Activated T-cell treated with anti-CD3 and anti-CD28 coated beads, Interleukin-2, amount 50 U/mL, for 24 hours (primary cell): ENCODE measurements around the gene CCT8L2.
"Not testable (repeated sequence)": the region's sequence is repeated elsewhere in the genome, so short reads cannot be mapped to it uniquely, and the experiment has no call there.

Experiments used
- DNase-seq: peaks from one replicate; pipeline ENCODE4 v3.0.0-alpha.2; 2020
- H3K27ac Mint-ChIP-seq: 2 replicates; pipeline ENCODE4 v1.8.0; 2020; ENCODE audit warnings: mild to moderate bottlenecking, mixed read lengths
- H3K27me3 Mint-ChIP-seq: 2 replicates; pipeline ENCODE4 v1.8.0; 2020; ENCODE audit warnings: mixed read lengths
- H3K36me3 Mint-ChIP-seq: 2 replicates; pipeline ENCODE4 v1.8.0; 2020; ENCODE audit warnings: low read depth, mixed read lengths
- H3K4me1 Mint-ChIP-seq: 2 replicates; pipeline ENCODE4 v1.8.0; 2020; ENCODE audit warnings: low read depth, mixed read lengths
- H3K4me3 Mint-ChIP-seq: 2 replicates; pipeline ENCODE4 v1.8.0; 2020; ENCODE audit warnings: mild to moderate bottlenecking, moderate library complexity, mixed read lengths
- H3K9me3 Mint-ChIP-seq: 2 replicates; pipeline ENCODE4 v1.8.0; 2020; ENCODE audit warnings: mixed read lengths

Gene CCT8L2

DNA sequence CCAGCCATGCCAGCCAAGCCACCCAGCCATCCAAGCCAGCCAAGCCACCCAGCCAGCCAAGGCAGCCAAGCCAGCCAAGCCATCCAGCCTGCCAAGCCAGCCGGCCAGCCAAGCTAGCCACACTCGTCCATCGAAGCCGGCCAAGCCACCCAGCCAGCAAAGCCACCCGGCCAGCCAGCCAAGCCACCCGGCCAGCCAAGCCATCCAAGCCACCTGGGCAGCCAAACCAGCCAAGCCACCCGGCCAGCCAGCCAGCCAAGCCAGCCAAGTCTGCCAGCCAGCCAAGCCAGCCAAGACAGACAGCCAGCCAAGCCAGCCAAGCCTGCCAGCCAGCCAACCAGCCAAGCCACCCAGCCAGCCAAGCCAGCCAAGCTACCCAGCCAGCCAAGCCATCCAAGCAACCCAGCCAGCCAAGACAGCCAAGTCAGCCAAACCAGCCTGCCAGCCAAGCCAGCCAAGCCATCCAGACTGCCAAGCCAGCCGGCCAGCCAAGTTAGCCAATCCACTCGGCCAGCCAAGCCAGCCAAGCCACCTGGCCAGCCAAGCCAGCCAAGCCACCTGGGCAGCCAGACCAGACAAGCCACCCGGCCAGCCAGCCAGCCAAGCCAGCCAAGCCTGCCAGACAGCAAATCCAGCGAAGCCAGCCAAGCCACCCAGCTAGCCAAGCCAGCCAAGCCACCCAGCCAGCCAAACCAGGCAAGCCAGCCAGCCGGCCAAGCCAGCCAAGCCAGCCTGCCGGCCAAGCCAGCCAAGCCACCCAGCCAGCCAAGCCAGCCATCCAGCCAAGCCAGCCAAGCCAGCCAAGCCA is 24.8 kb downstream of the CCT8L2 start:
- not testable (repeated sequence) for H3K36me3 Mint-ChIP-seq, H3K27me3 Mint-ChIP-seq, H3K27ac Mint-ChIP-seq, H3K4me3 Mint-ChIP-seq, H3K4me1 Mint-ChIP-seq, H3K9me3 Mint-ChIP-seq, DNase-seq

DNA sequence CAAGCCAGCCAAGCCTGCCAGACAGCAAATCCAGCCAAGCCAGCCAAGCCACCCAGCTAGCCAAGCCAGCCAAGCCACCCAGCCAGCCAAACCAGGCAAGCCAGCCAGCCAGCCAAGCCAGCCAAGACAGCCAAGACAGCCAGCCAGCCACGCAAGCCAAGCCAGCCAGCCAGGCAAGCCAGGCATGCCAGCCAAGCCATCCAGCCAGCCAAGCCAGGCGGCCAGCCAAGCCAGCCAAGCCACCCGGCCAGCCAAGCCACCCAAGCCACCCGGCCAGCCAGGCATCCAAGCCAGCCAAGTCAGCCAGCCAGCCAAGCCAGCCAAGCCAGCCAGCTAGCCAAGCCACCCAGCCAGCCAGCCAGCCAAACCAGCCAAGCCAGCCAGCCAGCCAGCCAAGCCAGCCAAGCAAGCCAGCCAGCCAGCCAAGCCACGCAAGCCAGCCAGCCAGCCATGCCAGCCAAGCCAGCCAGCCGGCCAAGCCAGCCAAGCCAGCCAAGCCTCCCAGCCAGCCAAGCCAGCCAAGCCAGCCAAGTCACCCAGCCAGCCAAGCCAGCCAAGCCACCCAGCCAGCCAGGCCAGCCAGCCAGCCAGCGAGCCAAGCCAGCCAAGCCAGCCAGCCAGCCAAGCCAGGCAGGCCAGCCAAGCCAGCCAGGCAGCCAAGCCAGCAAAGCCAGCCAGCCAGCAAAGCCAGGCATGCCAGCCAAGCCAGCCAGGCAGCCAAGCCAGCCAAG is 26.0 kb downstream of the CCT8L2 start:
- not testable (repeated sequence) for H3K27me3 Mint-ChIP-seq, H3K36me3 Mint-ChIP-seq, DNase-seq, H3K9me3 Mint-ChIP-seq, H3K4me3 Mint-ChIP-seq, H3K27ac Mint-ChIP-seq, H3K4me1 Mint-ChIP-seq

DNA sequence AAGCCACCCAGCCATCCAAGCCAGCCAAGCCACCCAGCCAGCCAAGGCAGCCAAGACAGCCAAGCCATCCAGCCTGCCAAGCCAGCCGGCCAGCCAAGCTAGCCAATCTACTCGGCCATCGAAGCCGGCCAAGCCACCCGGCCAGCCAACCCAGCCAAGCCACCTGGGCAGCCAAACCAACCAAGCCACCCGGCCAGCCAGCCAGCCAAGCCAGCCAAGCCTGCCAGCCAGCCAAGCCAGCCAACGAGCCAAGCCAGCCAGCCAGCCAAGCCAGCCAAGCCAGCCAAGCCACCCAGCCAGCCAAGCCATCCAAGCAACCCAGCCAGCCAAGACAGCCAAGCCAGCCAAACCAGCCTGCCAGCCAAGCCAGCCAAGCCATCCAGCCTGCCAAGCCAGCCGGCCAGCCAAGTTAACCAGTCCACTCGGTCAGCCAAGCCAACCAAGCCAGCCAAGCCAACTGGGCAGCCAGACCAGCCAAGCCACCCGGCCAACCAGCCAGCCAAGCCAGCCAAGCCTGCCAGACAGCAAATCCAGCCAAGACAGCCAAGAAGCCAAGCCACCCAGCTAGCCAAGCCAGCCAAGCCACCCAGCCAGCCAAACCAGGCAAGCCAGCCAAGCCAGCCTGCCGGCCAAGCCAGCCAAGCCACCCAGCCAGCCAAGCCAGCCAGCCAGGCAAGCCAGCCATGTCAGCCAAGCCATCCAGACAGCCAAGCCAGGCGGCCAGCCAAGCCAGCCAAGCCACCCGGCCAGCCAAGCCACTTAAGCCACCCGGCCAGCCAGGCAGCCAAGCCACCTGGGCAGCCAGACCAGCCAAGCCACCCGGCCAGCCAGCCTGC is 26.8 kb downstream of the CCT8L2 start:
- not testable (repeated sequence) for H3K27me3 Mint-ChIP-seq, H3K27ac Mint-ChIP-seq, H3K36me3 Mint-ChIP-seq, H3K4me3 Mint-ChIP-seq, H3K9me3 Mint-ChIP-seq, DNase-seq, H3K4me1 Mint-ChIP-seq

DNA sequence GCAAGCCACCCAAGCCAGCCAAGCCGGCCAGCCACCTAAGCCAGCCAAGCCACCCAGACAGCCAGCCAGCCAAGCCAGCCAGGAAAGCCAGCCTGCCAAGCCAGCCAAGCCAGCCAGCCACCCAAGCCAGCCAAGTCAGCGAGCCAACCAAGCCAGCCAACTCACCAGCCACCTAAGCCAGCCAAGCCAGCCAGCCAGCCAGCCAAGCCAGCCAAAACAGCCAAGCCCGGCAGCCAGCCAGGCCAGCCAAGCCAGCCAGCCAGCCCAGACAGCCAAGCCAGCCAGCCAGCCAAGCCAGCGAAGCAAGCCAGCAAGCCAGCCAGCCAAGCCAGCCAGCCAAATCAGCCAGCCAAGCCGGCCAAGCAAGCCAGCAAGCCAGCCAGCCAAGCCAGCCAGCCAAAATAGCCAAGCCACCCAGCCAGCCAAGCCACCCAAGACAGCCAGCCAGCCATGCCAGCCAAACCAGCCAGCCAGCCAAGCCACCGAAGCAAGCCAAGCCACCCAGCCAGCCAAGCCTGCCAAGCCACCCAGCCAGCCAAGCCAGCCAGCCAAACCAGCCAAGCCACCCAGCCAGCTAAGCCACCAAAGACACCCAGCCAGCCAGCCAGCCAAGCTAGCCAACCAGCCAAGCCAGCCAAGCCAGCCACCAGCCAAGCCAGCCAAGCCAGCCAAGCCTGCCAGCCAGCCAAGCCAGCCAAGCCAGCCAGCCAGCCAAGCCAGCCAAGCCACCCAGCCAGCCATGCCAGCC is 27.6 kb downstream of the CCT8L2 start:
- DNase-seq, H3K27ac Mint-ChIP-seq, H3K36me3 Mint-ChIP-seq, H3K9me3 Mint-ChIP-seq, H3K27me3 Mint-ChIP-seq, H3K4me1 Mint-ChIP-seq, H3K4me3 Mint-ChIP-seq: not testable (repeated sequence)

DNA sequence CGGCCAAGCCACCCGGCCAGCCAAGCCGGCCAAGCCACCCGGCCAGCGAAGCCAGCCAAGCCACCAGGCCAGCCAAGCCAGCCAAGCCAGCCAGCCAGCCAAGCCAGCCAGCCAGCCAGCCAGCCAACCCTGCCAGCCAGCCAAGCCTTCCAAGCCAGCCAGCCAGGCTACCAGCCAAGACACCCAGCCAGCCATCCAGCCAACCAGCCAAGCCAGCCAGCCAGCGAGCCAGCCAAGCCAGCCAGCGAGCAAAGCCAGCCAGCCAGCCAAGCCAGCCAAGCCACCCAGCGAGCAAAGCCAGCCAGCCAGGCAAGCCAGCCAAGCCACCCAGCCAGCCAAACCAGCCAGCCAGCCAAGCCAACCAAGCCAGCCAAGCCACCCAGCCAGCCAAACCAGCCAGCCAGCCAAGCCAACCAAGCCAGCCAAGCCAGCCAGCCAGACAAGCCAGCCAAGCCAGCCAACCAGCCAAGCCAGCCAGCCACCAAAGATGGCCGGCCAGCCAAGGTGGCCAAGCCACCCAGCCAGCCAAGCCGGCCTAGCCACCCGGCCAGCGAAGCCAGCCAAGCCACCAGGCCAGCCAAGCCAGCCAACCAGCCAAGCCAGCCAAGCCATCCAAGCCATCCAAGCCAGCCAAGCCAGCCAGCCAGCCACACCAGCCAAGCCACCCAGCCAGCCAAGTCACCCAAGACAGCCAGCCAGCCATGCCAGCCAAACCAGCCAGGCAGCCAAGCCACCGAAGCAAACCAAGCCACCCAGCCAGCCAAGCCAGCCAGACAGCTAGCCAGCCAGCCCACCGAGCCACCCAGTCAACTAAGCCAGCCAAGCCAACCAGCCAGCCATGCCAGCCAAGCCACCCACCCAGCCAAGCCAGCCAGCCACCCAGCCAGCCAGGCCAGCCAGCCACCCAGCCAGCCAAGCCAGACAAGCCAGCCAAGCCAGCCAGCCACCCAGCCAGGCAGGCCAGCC is 28.8 kb downstream of the CCT8L2 start:
- Mint-ChIP-seq H3K4me3 (no peak overlapping the region), H3K27me3 (no peaks in the 10 kb centered on the region), H3K27ac (no peak overlapping the region), H3K9me3 (no peaks in the 10 kb centered on the region), H3K4me1 (no peaks in the 10 kb centered on the region), H3K36me3 (no peaks in the 10 kb centered on the region)
- DNase-seq: no peak

DNA sequence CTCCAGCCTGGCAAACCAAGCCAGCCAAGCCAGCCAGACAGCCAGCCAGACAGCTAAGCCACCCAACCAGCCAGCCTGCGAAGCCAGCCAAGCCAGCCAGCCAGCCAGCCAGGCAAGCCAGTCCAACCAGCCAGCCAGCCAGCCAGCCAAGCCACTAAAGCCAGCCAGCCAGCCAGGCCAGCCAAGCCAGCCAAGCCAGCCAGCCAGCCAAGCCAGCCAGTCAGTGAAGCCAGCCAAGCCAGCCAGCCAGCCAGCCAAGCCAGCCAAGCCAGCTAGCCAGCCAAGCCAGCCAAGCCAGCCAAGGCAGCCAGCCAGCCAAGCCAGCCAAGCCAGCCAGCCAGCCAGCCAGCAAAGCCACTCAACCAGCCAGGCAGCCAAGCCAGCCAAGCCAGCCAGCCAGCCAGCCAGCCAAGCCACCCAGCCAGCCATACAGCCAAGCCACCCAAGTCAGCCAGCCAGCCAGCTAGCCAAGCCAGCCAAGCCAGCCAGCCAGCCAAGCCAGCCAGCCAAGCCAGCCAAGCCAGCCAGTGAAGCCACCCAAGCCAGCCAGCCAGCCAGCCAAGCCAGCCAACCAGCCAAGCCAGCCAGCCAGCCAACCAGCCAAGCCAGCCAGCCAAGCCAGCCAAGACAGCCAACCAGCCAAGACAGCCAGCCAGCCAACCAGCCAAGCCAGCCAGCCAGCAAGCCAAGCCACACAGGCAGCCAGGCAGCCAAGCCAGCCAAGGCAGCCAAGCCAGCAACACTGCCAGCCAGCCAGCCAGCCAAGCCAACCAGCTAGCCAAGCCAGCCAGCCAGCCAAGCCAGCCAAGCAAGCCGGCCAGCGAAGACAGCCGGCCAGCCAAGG is 29.7 kb downstream of the CCT8L2 start:
- Mint-ChIP-seq H3K4me1 (no peaks in the 10 kb centered on the region), H3K27me3 (no peaks in the 10 kb centered on the region), H3K4me3 (no peak overlapping the region), H3K9me3 (no peaks in the 10 kb centered on the region), H3K36me3 (no peaks in the 10 kb centered on the region), H3K27ac (no peak overlapping the region)
- DNase-seq: no peak

DNA sequence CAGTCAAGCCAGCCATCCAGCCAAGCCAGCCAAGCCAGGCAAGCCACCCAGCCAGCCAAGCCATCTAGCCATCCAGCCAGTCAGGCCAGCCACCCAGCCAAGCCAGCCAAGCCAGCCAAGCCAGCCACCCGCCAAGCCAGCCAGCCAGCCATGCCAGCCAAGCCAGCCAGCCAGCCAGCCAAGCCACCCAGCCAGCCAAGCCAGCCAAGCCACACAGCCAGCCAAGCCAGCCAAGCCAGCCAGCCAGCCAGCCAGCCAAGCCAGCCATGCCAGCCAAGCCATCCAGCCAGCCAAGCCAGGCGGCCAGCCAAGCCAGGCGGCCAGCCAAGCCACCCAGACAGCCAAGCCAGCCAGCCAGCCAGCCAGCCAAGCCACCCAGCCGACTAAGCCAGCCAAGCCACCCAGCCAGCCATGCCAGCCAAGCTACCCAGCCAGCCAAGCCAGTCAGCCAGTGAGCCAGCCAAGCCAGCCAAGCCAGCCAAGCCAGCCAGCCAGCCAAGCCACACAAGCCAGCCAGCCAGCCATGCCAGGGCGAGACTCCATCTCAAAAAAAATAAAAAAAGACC is 31.4 kb downstream of the CCT8L2 start:
- DNase-seq, H3K9me3 Mint-ChIP-seq, H3K36me3 Mint-ChIP-seq, H3K27me3 Mint-ChIP-seq, H3K4me3 Mint-ChIP-seq, H3K27ac Mint-ChIP-seq, H3K4me1 Mint-ChIP-seq: not testable (repeated sequence)

DNA sequence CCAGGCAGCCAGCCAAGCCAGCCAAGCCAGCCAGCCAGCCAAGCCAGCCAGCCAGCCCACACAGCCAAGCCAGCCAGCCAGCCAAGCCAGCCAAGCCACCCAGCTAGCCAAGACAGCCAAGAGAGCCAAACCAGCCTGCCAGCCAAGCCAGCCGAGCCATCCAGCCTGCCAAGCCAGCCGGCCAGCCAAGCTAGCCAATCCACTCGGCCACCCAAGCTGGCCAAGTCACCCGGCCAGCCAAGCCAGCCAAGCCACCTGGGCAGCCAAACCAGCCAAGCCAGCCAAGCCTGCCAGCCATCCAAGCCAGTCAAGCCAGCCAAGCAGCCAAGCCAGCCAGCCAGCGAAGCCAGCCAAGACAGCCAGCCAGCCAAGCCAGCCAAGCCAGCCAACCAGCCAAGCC is 32.0 kb downstream of the CCT8L2 start:
- not testable (repeated sequence) for H3K27ac Mint-ChIP-seq, H3K4me1 Mint-ChIP-seq, H3K9me3 Mint-ChIP-seq

DNA sequence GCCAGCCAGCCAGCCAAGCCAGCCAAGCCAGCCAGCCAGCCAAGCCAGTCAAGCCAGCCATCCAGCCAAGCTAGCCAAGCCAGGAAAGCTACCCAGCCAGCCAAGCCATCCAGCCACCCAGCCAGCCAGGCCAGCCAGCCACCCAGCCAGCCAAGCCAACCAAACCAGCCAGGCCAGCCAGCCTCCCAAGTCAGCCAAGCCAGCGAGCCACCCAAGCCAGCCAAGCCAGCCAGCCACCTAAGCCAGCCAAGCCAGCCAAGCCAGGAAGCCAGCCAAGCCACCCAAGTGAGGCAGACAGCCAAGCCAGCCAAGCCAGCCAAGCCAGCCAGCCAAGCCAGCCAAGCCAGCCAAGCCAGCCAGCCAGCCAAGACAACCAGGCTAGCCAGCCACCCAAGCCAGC is 32.6 kb downstream of the CCT8L2 start:
- H3K4me3 Mint-ChIP-seq, H3K4me1 Mint-ChIP-seq, H3K27me3 Mint-ChIP-seq, DNase-seq, H3K27ac Mint-ChIP-seq, H3K9me3 Mint-ChIP-seq, H3K36me3 Mint-ChIP-seq: not testable (repeated sequence)

More for the DNA sequence above, 32.0 kb downstream of the CCT8L2 start:
- H3K4me3 Mint-ChIP-seq, H3K27me3 Mint-ChIP-seq, H3K36me3 Mint-ChIP-seq, DNase-seq: not testable (repeated sequence)

DNA sequence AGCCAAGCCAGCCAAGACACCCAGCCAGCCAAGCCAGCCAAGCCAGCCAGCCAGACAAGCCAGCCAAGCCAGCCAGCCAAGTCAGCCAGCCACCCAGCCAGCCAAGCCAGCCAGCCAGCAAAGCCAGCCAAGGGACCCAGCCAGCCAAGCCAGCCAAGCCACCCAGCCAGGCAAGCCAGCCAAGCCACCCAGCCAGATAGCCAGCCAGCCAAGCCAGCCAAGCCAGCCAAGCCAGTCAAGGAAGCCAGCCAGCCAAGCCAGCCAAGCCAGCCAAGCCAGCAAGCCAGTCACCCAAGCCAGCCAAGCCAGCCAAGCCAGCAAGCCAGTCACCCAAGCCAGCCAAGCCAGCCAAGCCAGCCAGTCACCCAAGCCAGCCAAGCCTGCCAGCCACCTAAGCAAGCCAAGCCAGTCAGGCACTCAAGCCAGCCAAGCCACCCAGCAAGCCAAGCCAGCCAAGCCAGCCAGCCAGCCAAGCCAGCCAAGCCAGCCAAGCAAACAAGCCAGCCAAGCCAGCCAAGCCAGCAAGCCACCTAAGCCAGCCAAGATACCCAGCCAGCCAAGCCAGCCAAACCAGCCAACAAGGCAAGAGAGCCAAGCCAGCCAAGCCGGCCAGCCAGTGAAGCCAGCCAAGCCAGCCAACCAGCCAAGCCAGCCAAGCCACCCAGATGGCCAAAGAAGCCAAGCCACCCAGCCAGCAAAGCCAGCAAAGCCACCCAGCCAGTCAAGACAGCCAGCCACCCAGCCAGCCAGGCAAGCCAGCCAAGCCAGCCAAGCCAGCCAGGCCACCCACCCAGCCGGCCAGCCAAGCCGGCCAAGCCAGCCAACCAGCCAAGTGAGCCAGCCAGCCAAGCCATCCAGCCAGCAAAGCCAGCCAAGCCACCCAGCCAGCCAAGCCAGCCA is 33.3 kb downstream of the CCT8L2 start:
- no peak for DNase-seq
- Mint-ChIP-seq H3K9me3 (peaks cover 2% of the 10 kb centered on the region), H3K4me1 (no peaks in the 10 kb centered on the region), H3K36me3 (no peaks in the 10 kb centered on the region), H3K27ac (no peak overlapping the region), H3K27me3 (no peaks in the 10 kb centered on the region), H3K4me3 (no peak overlapping the region)

DNA sequence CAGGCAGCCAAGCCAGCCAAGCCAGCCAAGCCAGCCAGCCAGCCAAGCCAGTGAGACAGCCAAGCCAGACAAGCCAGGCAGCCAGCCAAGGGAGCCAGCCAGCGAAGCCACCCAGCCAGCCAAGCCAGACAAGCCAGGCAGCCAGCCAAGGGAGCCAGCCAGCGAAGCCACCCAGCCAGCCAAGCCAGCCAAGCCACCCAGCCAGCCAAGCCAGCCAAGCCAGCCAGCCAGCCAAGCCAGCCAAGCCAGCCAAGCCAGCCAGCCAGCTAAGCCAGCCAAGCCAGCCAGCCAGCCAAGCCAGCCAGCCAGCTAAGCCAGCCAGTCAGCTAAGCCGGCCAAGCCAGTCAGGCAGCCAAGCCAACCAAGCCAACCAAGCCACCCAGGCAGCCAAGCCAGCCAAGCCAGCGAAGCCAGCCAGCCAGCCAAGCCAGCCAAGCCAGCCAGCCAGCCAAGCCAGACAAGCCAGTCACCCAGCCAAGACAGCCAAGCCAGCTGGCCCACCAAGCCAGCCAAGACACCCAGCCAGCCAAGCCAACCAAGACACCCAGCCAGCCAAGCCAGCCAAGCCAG is 34.1 kb downstream of the CCT8L2 start:
- H3K27me3 Mint-ChIP-seq, H3K4me1 Mint-ChIP-seq, H3K36me3 Mint-ChIP-seq, DNase-seq, H3K4me3 Mint-ChIP-seq, H3K27ac Mint-ChIP-seq, H3K9me3 Mint-ChIP-seq: not testable (repeated sequence)

DNA sequence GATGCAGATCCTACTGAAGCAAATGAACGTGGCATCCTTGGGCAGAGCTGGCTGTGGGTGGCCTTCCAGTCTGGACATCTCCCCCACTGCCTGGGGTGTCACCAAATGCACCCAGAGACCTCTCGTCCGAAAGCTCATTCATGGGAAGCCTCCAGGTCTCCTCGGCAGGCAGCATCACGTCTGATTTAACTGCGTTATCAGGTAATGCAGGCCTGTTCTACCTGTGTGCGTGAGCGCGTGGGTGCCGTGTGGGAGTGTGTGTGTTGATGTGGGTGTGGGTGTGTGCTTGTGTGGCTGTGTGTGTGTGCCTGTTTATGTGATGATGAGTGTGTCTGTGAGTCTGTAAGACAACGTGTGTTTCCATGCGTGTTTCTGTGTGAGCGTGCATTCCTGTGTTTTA is 35.1 kb downstream of the CCT8L2 start:
- H3K27ac Mint-ChIP-seq, H3K27me3 Mint-ChIP-seq, H3K36me3 Mint-ChIP-seq, DNase-seq, H3K4me1 Mint-ChIP-seq, H3K4me3 Mint-ChIP-seq, H3K9me3 Mint-ChIP-seq: not testable (repeated sequence)
